ENCODE measurements around the gene ENTPD7. TPM values are rescaled to one million over a fixed set of nuclear protein-coding genes. Genes with fewer than 3 reads are reported as not detected.

The ENTPD7 gene, protein sequence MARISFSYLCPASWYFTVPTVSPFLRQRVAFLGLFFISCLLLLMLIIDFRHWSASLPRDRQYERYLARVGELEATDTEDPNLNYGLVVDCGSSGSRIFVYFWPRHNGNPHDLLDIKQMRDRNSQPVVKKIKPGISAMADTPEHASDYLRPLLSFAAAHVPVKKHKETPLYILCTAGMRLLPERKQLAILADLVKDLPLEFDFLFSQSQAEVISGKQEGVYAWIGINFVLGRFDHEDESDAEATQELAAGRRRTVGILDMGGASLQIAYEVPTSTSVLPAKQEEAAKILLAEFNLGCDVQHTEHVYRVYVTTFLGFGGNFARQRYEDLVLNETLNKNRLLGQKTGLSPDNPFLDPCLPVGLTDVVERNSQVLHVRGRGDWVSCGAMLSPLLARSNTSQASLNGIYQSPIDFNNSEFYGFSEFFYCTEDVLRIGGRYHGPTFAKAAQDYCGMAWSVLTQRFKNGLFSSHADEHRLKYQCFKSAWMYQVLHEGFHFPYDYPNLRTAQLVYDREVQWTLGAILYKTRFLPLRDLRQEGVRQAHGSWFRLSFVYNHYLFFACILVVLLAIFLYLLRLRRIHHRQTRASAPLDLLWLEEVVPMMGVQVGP
- polyA plus RNA-seq = 10 to 100 TPM in 1 of 4 donors, 1 to 10 TPM in 3; 7.3 to 48.8 (median 9.3) TPM
- long read RNA-seq, donor 1, transcript ENTPD7-201 (13 exons, 3,550 nt) = major isoform, 5 of 5 reads
- long read RNA-seq, donor 1, partial matches to known transcripts = 0 of 5 reads
- long read RNA-seq, donor 1, other reads (novel, unspliced or antisense) = 0 of 5 reads
- long read RNA-seq, donor 2, partial matches to known transcripts = 0 of 1 reads
- long read RNA-seq, donor 2, other reads (novel, unspliced or antisense) = 0 of 1 reads
- long read RNA-seq, donor 3, partial matches to known transcripts = 23 of 24 reads
- long read RNA-seq, donor 3, other reads (novel, unspliced or antisense) = 0 of 24 reads
- long read RNA-seq, donor 4 = 0 reads
- long read RNA-seq, donor 5 = 0 reads
- long read RNA-seq, donor 6, transcript ENTPD7-201 (13 exons, 3,550 nt) = major isoform, 6 of 18 reads
- long read RNA-seq, donor 6, partial matches to known transcripts = 12 of 18 reads
- long read RNA-seq, donor 6, other reads (novel, unspliced or antisense) = 0 of 18 reads
- long read RNA-seq, donor 7 = 0 reads
- long read RNA-seq, donor 8 = 0 reads
- long read RNA-seq, donor 9 = 0 reads
- long read RNA-seq, donor 10, partial matches to known transcripts = 0 of 3 reads
- long read RNA-seq, donor 10, other reads (novel, unspliced or antisense) = 0 of 3 reads

GRCh38 chr10:99659031-99659867 lies at the start of gene ENTPD7:
Gene ENTPD7 (plus strand): TSS chr10:99659509. CDS start chr10:99659957, 448 bp downstream.
- H3K9me3 ChIP-seq (ENCODE audit: control insufficient read depth in 2 of 2, insufficient read depth in 1 of 2, low read depth in 1 of 2, low read length in 1 of 2) = no peaks in the 10 kb centered on the region
- no peaks in the 10 kb centered on the region for H3K27me3 ChIP-seq (ENCODE audit: control insufficient read depth in 3 of 3, insufficient read depth in 3 of 3, low read length in 3 of 3)
- peak within 1 kb of the TSS; percentile 86 to 96 (median 92) for H3K27ac ChIP-seq (ENCODE audit: low read depth in 1 of 3, low read length in 2 of 3)
- FAIRE-seq (no peak), DNase-seq (peak; percentile 98)
- peak within 1 kb of the TSS; percentile 68 to 93 (median 88) for H3K4me3 ChIP-seq (ENCODE audit: low read depth in 1 of 3, low read length in 3 of 3)
- WGBS, 3 donors = 0 to 1% (median 1%) methylated on average over 62 to 71 of the region's 71 CpGs
- peaks cover 0 to 7% (median 3%) of the 10 kb centered on the region in 3 donors for H3K36me3 ChIP-seq (ENCODE audit: control insufficient read depth in 3 of 3, insufficient read depth in 2 of 3, low read depth in 1 of 3, low read length in 3 of 3)
- peaks cover 3 to 14% (median 4%) of the 10 kb centered on the region in 3 donors for H3K4me1 ChIP-seq (ENCODE audit: control insufficient read depth in 3 of 3, insufficient read depth in 2 of 3, low read depth in 1 of 3, low read length in 2 of 3)

DNA sequence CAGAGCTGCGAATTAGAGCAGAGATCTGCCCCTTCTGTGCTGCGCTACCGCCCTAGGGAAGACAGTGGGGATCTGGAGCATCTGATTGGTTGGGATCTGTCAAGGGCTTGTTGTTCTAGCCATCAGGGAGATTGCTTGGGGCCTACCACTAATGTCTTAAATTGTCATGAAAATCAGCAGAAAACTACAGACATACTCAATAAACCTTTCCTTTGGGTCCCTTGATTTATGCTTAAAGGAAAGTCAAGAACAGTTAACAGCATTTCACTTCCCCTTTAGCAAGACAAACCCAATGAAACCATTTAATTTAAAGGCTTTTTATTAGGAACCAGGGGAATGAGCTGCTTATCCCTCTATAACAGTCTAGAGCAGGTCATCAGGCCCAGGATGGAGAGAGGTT lies 49.1 kb upstream of the ENTPD7 start:
- Histone ChIP-seq H3K27me3 (ENCODE audit: control insufficient read depth in 3 of 3, insufficient read depth in 3 of 3, low read length in 3 of 3) (no peaks in the 10 kb centered on the region), H3K9me3 (ENCODE audit: control insufficient read depth in 2 of 2, insufficient read depth in 1 of 2, low read depth in 1 of 2, low read length in 1 of 2) (no peaks in the 10 kb centered on the region), H3K36me3 (ENCODE audit: control insufficient read depth in 3 of 3, insufficient read depth in 2 of 3, low read depth in 1 of 3, low read length in 3 of 3) (peaks cover 0 to 32% (median 2%) of the 10 kb centered on the region in 3 donors), H3K4me3 (ENCODE audit: low read depth in 1 of 3, low read length in 3 of 3) (no peak overlapping the region), H3K27ac (ENCODE audit: low read depth in 1 of 3, low read length in 2 of 3) (no peak overlapping the region), H3K4me1 (ENCODE audit: control insufficient read depth in 3 of 3, insufficient read depth in 2 of 3, low read depth in 1 of 3, low read length in 2 of 3) (no peaks in the 10 kb centered on the region)
- FAIRE-seq (no peak), DNase-seq (no peak)
- WGBS, 3 donors = 88 to 97% (median 90%) methylated on average over 3 of the region's 3 CpGs

- no peak overlapping the region for H3K27ac ChIP-seq (ENCODE audit: low read depth in 1 of 3, low read length in 2 of 3)
- no peak for FAIRE-seq
- no peak overlapping the region for H3K4me3 ChIP-seq (ENCODE audit: low read depth in 1 of 3, low read length in 3 of 3)
- H3K4me1 ChIP-seq (ENCODE audit: control insufficient read depth in 3 of 3, insufficient read depth in 2 of 3, low read depth in 1 of 3, low read length in 2 of 3) = no peaks in the 10 kb centered on the region
- no peaks in the 10 kb centered on the region for H3K27me3 ChIP-seq (ENCODE audit: control insufficient read depth in 3 of 3, insufficient read depth in 3 of 3, low read length in 3 of 3)
- H3K36me3 ChIP-seq (ENCODE audit: control insufficient read depth in 3 of 3, insufficient read depth in 2 of 3, low read depth in 1 of 3, low read length in 3 of 3) = peaks cover 0 to 32% (median 2%) of the 10 kb centered on the region in 3 donors
- DNase-seq = no peak
- 75 to 84% (median 76%) methylated on average over 4 of the region's 4 CpGs for WGBS, 3 donors
- no peaks in the 10 kb centered on the region for H3K9me3 ChIP-seq (ENCODE audit: control insufficient read depth in 2 of 2, insufficient read depth in 1 of 2, low read depth in 1 of 2, low read length in 1 of 2)
Measured at GRCh38 chr10:99611326-99611725, 48.0 kb upstream of the ENTPD7 start.

DNA sequence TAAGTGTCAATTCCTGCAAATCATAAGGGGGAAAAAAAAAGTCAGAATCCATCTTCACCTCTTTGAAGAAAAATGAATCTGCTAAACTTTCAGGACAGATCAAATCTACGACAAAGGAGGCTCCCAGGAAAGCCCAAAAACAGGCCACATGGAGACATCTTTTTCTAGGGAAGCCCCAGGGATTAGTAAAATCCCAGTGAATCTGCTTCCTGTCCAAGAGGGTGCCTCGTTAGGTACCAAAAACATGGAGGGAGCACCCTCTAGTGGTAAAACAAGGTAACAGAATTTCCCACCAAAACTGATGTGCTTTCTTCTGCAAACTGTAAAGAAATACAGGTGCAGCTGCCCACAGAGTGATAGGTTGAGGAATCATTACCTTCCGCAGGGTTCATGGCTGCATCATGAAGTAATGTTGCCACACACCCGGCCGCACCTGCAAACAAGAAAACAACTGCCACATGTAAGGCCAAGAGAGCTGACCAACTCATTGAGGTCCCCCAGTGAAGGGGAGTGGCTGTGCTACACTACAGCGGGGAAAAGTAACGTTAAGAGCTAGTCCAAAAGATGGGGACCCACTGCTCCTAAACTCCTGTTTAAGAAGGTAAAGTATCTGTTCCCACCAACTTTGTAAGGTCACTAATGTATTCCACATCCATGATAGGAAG lies 47.0 kb upstream of the ENTPD7 start:
- WGBS, 3 donors = 26 to 31% (median 30%) methylated on average over 7 of the region's 7 CpGs
- H3K9me3 ChIP-seq (ENCODE audit: control insufficient read depth in 2 of 2, insufficient read depth in 1 of 2, low read depth in 1 of 2, low read length in 1 of 2) = no peaks in the 10 kb centered on the region
- H3K27ac ChIP-seq (ENCODE audit: low read depth in 1 of 3, low read length in 2 of 3) = no peak overlapping the region
- DNase-seq (peak; percentile 63 to 72), FAIRE-seq (no peak)
- peaks cover 0 to 32% (median 2%) of the 10 kb centered on the region in 3 donors for H3K36me3 ChIP-seq (ENCODE audit: control insufficient read depth in 3 of 3, insufficient read depth in 2 of 3, low read depth in 1 of 3, low read length in 3 of 3)
- no peak overlapping the region for H3K4me3 ChIP-seq (ENCODE audit: low read depth in 1 of 3, low read length in 3 of 3)
- H3K4me1 ChIP-seq (ENCODE audit: control insufficient read depth in 3 of 3, insufficient read depth in 2 of 3, low read depth in 1 of 3, low read length in 2 of 3) = peaks cover 3 to 6% (median 4%) of the 10 kb centered on the region in 3 donors
- H3K27me3 ChIP-seq (ENCODE audit: control insufficient read depth in 3 of 3, insufficient read depth in 3 of 3, low read length in 3 of 3) = no peaks in the 10 kb centered on the region

DNA sequence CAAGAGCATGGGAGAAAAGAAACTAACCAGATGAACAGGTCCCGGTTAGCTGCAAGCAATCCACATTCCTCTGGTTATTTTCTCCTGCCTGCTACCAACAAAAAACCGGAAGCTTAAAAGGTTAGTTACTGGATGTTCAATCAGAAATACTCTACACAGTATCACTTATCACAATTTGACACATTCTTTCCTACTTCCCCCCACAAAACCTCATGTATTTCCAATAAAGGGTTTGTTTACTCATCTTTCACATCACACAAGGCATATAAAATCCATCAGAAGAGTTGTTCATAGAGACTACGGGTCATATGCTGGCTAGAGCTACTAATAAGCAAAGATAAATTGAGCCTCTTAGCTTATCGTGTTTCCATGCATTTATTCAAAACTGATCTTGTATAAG lies 43.9 kb upstream of the ENTPD7 start:
- WGBS, 3 donors = 67 to 85% (median 79%) methylated on average over 4 of the region's 4 CpGs
- Histone ChIP-seq H3K4me1 (ENCODE audit: control insufficient read depth in 3 of 3, insufficient read depth in 2 of 3, low read depth in 1 of 3, low read length in 2 of 3) (peaks cover 4 to 12% (median 7%) of the 10 kb centered on the region in 3 donors), H3K36me3 (ENCODE audit: control insufficient read depth in 3 of 3, insufficient read depth in 2 of 3, low read depth in 1 of 3, low read length in 3 of 3) (peaks cover 0 to 26% (median 1%) of the 10 kb centered on the region in 3 donors), H3K9me3 (ENCODE audit: control insufficient read depth in 2 of 2, insufficient read depth in 1 of 2, low read depth in 1 of 2, low read length in 1 of 2) (no peaks in the 10 kb centered on the region), H3K4me3 (ENCODE audit: low read depth in 1 of 3, low read length in 3 of 3) (no peak overlapping the region), H3K27ac (ENCODE audit: low read depth in 1 of 3, low read length in 2 of 3) (no peak overlapping the region), H3K27me3 (ENCODE audit: control insufficient read depth in 3 of 3, insufficient read depth in 3 of 3, low read length in 3 of 3) (no peaks in the 10 kb centered on the region)
- DNase-seq = no peak
- no peak for FAIRE-seq

DNA sequence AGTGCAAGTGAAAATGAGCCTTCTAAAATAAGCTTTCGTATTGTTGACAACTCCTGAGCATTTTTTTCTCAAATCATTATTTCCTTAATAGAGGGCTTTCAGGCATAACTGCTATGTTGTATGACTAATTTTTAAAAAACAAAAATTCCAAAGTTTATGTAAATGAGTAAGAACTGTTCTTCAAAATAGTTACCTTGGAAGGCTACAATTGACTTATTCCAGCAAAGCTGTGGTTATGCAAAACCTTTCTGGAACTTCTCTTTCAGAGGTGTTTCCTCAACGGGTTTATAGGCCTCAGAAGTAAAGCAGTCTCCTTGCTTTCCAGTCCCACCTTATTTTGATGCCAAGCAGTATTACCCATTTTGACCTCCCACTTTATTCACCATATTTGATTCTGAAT lies 41.6 kb upstream of the ENTPD7 start:
- Histone ChIP-seq H3K36me3 (ENCODE audit: control insufficient read depth in 3 of 3, insufficient read depth in 2 of 3, low read depth in 1 of 3, low read length in 3 of 3) (peaks cover 0 to 12% (median 0%) of the 10 kb centered on the region in 3 donors), H3K9me3 (ENCODE audit: control insufficient read depth in 2 of 2, insufficient read depth in 1 of 2, low read depth in 1 of 2, low read length in 1 of 2) (no peaks in the 10 kb centered on the region), H3K27me3 (ENCODE audit: control insufficient read depth in 3 of 3, insufficient read depth in 3 of 3, low read length in 3 of 3) (no peaks in the 10 kb centered on the region), H3K4me3 (ENCODE audit: low read depth in 1 of 3, low read length in 3 of 3) (no peak overlapping the region), H3K27ac (ENCODE audit: low read depth in 1 of 3, low read length in 2 of 3) (no peak overlapping the region), H3K4me1 (ENCODE audit: control insufficient read depth in 3 of 3, insufficient read depth in 2 of 3, low read depth in 1 of 3, low read length in 2 of 3) (peaks cover 11 to 15% (median 11%) of the 10 kb centered on the region in 3 donors)
- no peak for DNase-seq
- FAIRE-seq = no peak
- WGBS, 3 donors = 45 to 46% (median 45%) methylated on average over 2 of the region's 2 CpGs

DNA sequence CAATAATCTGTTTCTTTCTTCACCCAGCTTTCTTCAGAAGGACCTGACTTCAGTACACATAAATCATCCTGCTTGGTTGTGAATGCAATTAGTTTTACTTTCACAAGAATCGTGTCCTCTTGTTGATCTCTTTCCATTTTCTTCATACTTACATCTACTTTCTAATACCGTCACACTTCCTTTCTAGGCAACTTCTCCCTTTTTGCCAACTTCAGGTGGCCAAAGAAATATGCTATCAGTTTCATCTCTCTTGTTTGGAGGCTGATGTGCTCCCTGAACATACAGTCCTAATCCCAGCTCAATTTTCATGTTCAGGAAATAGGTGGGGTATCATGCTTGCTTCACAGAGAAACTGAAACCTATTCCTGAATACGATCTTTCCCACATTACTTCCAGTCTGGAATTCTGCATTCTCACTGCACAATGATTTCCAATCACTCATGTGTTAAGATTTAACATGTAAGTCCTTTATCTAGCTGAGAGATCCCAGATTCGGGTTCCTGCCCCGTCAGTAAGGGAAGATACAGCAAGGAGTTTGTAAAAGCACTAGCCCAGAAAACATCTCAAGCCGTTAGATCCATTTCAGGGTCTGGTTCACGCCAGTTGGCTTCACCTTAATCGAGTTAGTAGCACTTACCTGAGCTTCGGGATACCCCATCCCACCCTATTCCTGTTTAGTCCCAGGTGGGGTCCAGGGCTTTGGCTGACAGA lies 40.1 kb upstream of the ENTPD7 start:
- no peak for FAIRE-seq
- Histone ChIP-seq H3K9me3 (ENCODE audit: control insufficient read depth in 2 of 2, insufficient read depth in 1 of 2, low read depth in 1 of 2, low read length in 1 of 2) (no peaks in the 10 kb centered on the region), H3K4me1 (ENCODE audit: control insufficient read depth in 3 of 3, insufficient read depth in 2 of 3, low read depth in 1 of 3, low read length in 2 of 3) (peaks cover 11 to 15% (median 11%) of the 10 kb centered on the region in 3 donors), H3K4me3 (ENCODE audit: low read depth in 1 of 3, low read length in 3 of 3) (peak overlapping the region; percentile 88 to 91 (median 89)), H3K36me3 (ENCODE audit: control insufficient read depth in 3 of 3, insufficient read depth in 2 of 3, low read depth in 1 of 3, low read length in 3 of 3) (no peaks in the 10 kb centered on the region), H3K27me3 (ENCODE audit: control insufficient read depth in 3 of 3, insufficient read depth in 3 of 3, low read length in 3 of 3) (no peaks in the 10 kb centered on the region), H3K27ac (ENCODE audit: low read depth in 1 of 3, low read length in 2 of 3) (peak overlapping the region; percentile 88 to 95 (median 93))
- 0 to 1% (median 0%) methylated on average over 9 of the region's 9 CpGs for WGBS, 3 donors
- DNase-seq = peak; percentile 54 to 79

All from small intestine (tissue), 16 donors.